Measurements from ENCODE around the gene ANOS1.

ANOS1 gene

GRCh38 chrX:8689473-8689872, 42.5 kb downstream of the ANOS1 start:
- no peak for DNase-seq (ENCODE audit: low read depth)
- H3K4me3 ChIP-seq (ENCODE audit: low read depth, low read length): no peak overlapping the region
- in situ Hi-C loops (cut with HindIII; ENCODE audit: low sequenced_read_pairs): no loop called here
- no peak for TF ChIP-seq CTCF (IDR thresholded peaks at IDR 0.05; ENCODE audit: low read depth, low read length, missing control alignments)

GRCh38 chrX:8688776-8689175, 43.2 kb downstream of the ANOS1 start:
- DNase-seq (ENCODE audit: low read depth): no peak
- TF ChIP-seq CTCF (IDR thresholded peaks at IDR 0.05; ENCODE audit: low read depth, low read length, missing control alignments): no peak
- in situ Hi-C loops (cut with HindIII; ENCODE audit: low sequenced_read_pairs): no loop called here
- no peak overlapping the region for H3K4me3 ChIP-seq (ENCODE audit: low read depth, low read length)

GRCh38 chrX:8684201-8684965, 47.6 kb downstream of the ANOS1 start:
- TF ChIP-seq CTCF (IDR thresholded peaks at IDR 0.05; ENCODE audit: low read depth, low read length, missing control alignments): no peak
- no peak overlapping the region for H3K4me3 ChIP-seq (ENCODE audit: low read depth, low read length)
- no peak for DNase-seq (ENCODE audit: low read depth)
- in situ Hi-C loops (cut with HindIII; ENCODE audit: low sequenced_read_pairs): no loop called here

- no peak overlapping the region for H3K4me3 ChIP-seq (ENCODE audit: low read depth, low read length)
- in situ Hi-C loops (cut with HindIII; ENCODE audit: low sequenced_read_pairs): no loop called here
- TF ChIP-seq CTCF (IDR thresholded peaks at IDR 0.05; ENCODE audit: low read depth, low read length, missing control alignments): no peak
- DNase-seq (ENCODE audit: low read depth): no peak
Observed at GRCh38 chrX:8683687-8684086, 48.2 kb downstream of the ANOS1 start.

GRCh38 chrX:8679550-8679949, 52.4 kb downstream of the ANOS1 start:
- DNase-seq (ENCODE audit: low read depth): no peak
- TF ChIP-seq CTCF (IDR thresholded peaks at IDR 0.05; ENCODE audit: low read depth, low read length, missing control alignments): no peak
- no peak overlapping the region for H3K4me3 ChIP-seq (ENCODE audit: low read depth, low read length)
- in situ Hi-C loops (cut with HindIII; ENCODE audit: low sequenced_read_pairs): no loop called here

GRCh38 chrX:8675006-8675630, 56.8 kb downstream of the ANOS1 start:
- in situ Hi-C loops (cut with HindIII; ENCODE audit: low sequenced_read_pairs): no loop called here
- DNase-seq (ENCODE audit: low read depth): no peak
- H3K4me3 ChIP-seq (ENCODE audit: low read depth, low read length): no peak overlapping the region
- TF ChIP-seq CTCF (IDR thresholded peaks at IDR 0.05; ENCODE audit: low read depth, low read length, missing control alignments): no peak

Data from astrocyte of the cerebellum (primary cell).